HEK293 (cell line): ENCODE measurements around the gene AGAP1.
A peak's percentile ranks its signal among the peaks of the same experiment; 100 is the strongest.
"Not testable (repeated sequence)": the region's sequence is repeated elsewhere in the genome, so short reads cannot be mapped to it uniquely, and the experiment has no call there.

Experiments
- CTCF ChIA-PET: fragments of 350-600 bp; formaldehyde crosslinking; extraction: SDS; loops from one replicate; lab custom pipeline; 2021; ENCODE audit warnings: antibody characterized with exemption; lab: Yijun Ruan, JAX
- POLR2A ChIA-PET: fragments of 300-600 bp; formaldehyde crosslinking; extraction: SDS; loops from one replicate; lab custom pipeline; 2020; ENCODE audit warnings: antibody characterized with exemption, inconsistent platforms; lab: Yijun Ruan, JAX
- H3K27ac ChIP-seq: fragments of 200-500 bp; sonication (Bioruptor generic); 2 replicates; pipeline ENCODE4 v1.5.1; 2014; ENCODE audit warnings: low read depth, low read length, control low read depth, inconsistent platforms; ENCODE audit errors: extremely low read depth
- H3K36me3 ChIP-seq, 2 experiments: fragments of 200-500 bp in 1 of 2; sonication (Bioruptor generic) in 1 of 2; 1 replicate in 1 of 2; 2 replicates in 1 of 2; pipeline ENCODE4 v1.5.1; 2014 to 2017; ENCODE audit warnings: inconsistent platforms in 2 of 2, low read length in 2 of 2; ENCODE audit not compliant: control insufficient read depth in 2 of 2, insufficient read depth in 1 of 2
- H3K4me1 ChIP-seq: fragments of 200-500 bp; sonication (Bioruptor generic); 2 replicates; pipeline ENCODE4 v1.5.1; 2014; ENCODE audit warnings: mild to moderate bottlenecking, low read length, inconsistent platforms; ENCODE audit not compliant: control insufficient read depth, insufficient read depth
- H3K4me3 ChIP-seq: 2 replicates; pipeline ENCODE4 v1.5.1; 2011; ENCODE audit warnings: low read depth, mild to moderate bottlenecking, control low read depth, low read length, moderate library complexity
- H3K9me3 ChIP-seq: fragments of 200-500 bp; sonication (Bioruptor generic); 2 replicates; pipeline ENCODE4 v1.5.1; 2014; ENCODE audit warnings: low read depth, low read length, inconsistent platforms; ENCODE audit not compliant: control insufficient read depth, insufficient read depth
- MYNN ChIP-seq: fragments of 450-650 bp; formaldehyde crosslinking; IDR thresholded peaks from 2 replicates; pipeline ENCODE4 v1.5.1; 2016; ENCODE audit warnings: missing biosample characterization, missing genetic modification characterization, borderline replicate concordance
- ZFHX2 ChIP-seq: fragments of 450-650 bp; formaldehyde crosslinking; conservative IDR thresholded peaks from 2 replicates; pipeline ENCODE4 v1.5.1; 2016; ENCODE audit warnings: missing biosample characterization, missing genetic modification characterization
- ZFP69B ChIP-seq: fragments of 450-650 bp; formaldehyde crosslinking; IDR thresholded peaks from 2 replicates; pipeline ENCODE4 v1.5.1; 2016; ENCODE audit warnings: missing biosample characterization, missing genetic modification characterization
- ZNF140 ChIP-seq: fragments of 450-650 bp; formaldehyde crosslinking; IDR thresholded peaks from 2 replicates; pipeline ENCODE4 v1.5.1; 2016; ENCODE audit warnings: missing biosample characterization, missing genetic modification characterization
- ZNF146 ChIP-seq: fragments of 450-650 bp; formaldehyde crosslinking; IDR thresholded peaks from 2 replicates; pipeline ENCODE4 v1.5.1; 2016; ENCODE audit warnings: missing biosample characterization, missing genetic modification characterization
- ZNF292 ChIP-seq: fragments of 450-650 bp; formaldehyde crosslinking; IDR thresholded peaks from 2 replicates; pipeline ENCODE4 v1.5.1; 2016; ENCODE audit warnings: low read depth, missing biosample characterization, missing genetic modification characterization, borderline replicate concordance
- ZNF426 ChIP-seq: fragments of 450-650 bp; formaldehyde crosslinking; IDR thresholded peaks from 2 replicates; pipeline ENCODE4 v1.5.1; 2017; ENCODE audit warnings: missing biosample characterization, missing genetic modification characterization, mild to moderate bottlenecking, inconsistent platforms, moderate library complexity
- ZNF623 ChIP-seq: fragments of 450-650 bp; formaldehyde crosslinking; IDR thresholded peaks from 2 replicates; pipeline ENCODE4 v1.5.1; 2016; ENCODE audit warnings: missing biosample characterization, missing genetic modification characterization
- ZNF624 ChIP-seq: fragments of 450-650 bp; formaldehyde crosslinking; IDR thresholded peaks from 2 replicates; pipeline ENCODE4 v1.5.1; 2017; ENCODE audit warnings: missing biosample characterization, missing genetic modification characterization
- TF ChIP-seq, protein P1 (sequence below): fragments of 450-650 bp; formaldehyde crosslinking; IDR thresholded peaks from 2 replicates; pipeline ENCODE4 v1.5.1; 2016; ENCODE audit warnings: missing biosample characterization, missing genetic modification characterization
- TF ChIP-seq, protein P2 (sequence below): fragments of 450-650 bp; formaldehyde crosslinking; IDR thresholded peaks from 2 replicates; pipeline ENCODE4 v1.5.1; 2016; ENCODE audit warnings: missing biosample characterization, missing genetic modification characterization
- TF ChIP-seq, protein P3 (sequence below): sonication (generic); formaldehyde crosslinking; IDR thresholded peaks from 2 replicates; pipeline ENCODE4 v1.8.1; 2022; ENCODE audit warnings: mild to moderate bottlenecking, moderate library complexity, missing genetic modification reagents

The AGAP1 gene

DNA sequence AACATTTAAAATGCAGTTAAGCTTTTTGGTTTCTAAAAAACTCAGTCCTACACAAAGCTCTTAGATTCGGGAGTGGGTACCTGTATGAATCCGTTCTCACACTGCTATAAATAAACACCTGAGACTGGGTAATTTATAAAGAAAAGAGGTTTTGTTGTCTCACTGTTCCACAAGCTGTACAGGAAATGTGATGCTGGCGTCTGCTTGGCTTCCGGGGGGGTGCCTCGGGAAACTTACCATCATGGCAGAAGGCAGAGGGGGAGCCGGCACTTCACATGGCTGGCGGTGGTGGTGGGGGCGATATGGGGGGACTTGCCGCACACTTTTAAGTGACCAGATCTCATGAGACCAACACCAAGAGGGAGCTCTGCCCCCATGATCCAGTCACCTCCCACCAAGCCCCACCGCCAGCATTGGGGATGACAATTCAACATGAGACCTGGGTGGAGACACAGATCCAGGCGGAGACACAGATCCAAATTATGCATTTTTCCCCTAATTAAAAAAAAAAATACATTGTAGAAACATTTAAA is 451.8 kb downstream of the AGAP1 start:
- TF ChIP-seq MYNN (no peak), ZNF140 (tag by site-specific recombination) (no peak), ZFP69B (no peak), ZNF426 (tag by site-specific recombination) (no peak), ZNF292 (tag by site-specific recombination) (no peak), ZNF146 (tag by site-specific recombination) (no peak), ZFHX2 (tag by site-specific recombination) (no peak)
- TF ChIP-seq, protein P1, sequence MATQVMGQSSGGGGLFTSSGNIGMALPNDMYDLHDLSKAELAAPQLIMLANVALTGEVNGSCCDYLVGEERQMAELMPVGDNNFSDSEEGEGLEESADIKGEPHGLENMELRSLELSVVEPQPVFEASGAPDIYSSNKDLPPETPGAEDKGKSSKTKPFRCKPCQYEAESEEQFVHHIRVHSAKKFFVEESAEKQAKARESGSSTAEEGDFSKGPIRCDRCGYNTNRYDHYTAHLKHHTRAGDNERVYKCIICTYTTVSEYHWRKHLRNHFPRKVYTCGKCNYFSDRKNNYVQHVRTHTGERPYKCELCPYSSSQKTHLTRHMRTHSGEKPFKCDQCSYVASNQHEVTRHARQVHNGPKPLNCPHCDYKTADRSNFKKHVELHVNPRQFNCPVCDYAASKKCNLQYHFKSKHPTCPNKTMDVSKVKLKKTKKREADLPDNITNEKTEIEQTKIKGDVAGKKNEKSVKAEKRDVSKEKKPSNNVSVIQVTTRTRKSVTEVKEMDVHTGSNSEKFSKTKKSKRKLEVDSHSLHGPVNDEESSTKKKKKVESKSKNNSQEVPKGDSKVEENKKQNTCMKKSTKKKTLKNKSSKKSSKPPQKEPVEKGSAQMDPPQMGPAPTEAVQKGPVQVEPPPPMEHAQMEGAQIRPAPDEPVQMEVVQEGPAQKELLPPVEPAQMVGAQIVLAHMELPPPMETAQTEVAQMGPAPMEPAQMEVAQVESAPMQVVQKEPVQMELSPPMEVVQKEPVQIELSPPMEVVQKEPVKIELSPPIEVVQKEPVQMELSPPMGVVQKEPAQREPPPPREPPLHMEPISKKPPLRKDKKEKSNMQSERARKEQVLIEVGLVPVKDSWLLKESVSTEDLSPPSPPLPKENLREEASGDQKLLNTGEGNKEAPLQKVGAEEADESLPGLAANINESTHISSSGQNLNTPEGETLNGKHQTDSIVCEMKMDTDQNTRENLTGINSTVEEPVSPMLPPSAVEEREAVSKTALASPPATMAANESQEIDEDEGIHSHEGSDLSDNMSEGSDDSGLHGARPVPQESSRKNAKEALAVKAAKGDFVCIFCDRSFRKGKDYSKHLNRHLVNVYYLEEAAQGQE (tag by site-specific recombination) = no peak
- Histone ChIP-seq H3K4me1 (no peaks in the 10 kb centered on the region), H3K9me3 (no peaks in the 10 kb centered on the region), H3K27ac (no peak overlapping the region), H3K4me3 (no peak overlapping the region), H3K36me3 (peaks cover 0 to 6% of the 10 kb centered on the region in 2 experiments; a peak in 1 of 3 replicates)
- ChIA-PET CTCF (interaction anchor here (0.6 to 2.1 kb wide), 3 partner anchors 9 to 204 kb away, joined by 3 to 4 read pairs (median 3); no protein-coding TSS in a partner anchor), POLR2A (no interaction called here)

DNA sequence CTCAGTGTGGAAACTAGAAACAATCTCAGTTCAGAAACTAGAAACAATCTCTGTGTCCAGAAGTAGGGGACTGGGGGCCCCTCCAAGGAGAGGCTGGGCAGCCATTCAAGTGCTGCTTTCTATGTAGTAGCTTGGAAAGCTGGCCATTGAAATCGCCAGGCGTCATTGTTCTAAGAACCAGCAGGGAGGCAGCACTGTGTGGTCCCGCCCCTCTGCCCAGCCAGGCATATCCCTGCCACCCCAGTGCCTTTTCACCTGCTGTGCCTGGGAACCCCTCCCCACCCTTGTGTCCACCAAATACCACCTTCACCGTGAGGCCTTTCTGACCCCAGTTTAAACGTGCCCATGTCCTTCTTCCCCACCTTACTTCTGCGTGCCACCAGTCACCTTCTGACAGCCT is 452.7 kb downstream of the AGAP1 start:
- TF ChIP-seq, protein P2, sequence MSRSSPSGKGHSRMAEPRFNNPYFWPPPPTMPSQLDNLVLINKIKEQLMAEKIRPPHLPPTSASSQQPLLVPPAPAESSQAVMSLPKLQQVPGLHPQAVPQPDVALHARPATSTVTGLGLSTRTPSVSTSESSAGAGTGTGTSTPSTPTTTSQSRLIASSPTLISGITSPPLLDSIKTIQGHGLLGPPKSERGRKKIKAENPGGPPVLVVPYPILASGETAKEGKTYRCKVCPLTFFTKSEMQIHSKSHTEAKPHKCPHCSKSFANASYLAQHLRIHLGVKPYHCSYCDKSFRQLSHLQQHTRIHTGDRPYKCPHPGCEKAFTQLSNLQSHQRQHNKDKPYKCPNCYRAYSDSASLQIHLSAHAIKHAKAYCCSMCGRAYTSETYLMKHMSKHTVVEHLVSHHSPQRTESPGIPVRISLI (tag by site-specific recombination) = no peak
- 0 out of 2 replicates have a peak, but pooled peaks have one; percentile 39 for TF ChIP-seq ZNF623 (tag by site-specific recombination)
- TF ChIP-seq ZFHX2 (tag by site-specific recombination) = no peak
- TF ChIP-seq, protein P3, sequence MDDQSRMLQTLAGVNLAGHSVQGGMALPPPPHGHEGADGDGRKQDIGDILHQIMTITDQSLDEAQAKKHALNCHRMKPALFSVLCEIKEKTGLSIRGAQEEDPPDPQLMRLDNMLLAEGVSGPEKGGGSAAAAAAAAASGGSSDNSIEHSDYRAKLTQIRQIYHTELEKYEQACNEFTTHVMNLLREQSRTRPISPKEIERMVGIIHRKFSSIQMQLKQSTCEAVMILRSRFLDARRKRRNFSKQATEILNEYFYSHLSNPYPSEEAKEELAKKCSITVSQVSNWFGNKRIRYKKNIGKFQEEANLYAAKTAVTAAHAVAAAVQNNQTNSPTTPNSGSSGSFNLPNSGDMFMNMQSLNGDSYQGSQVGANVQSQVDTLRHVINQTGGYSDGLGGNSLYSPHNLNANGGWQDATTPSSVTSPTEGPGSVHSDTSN (CRISPR knock-in tag) = no peak
- no peak for TF ChIP-seq ZNF624 (tag by site-specific recombination)
- Histone ChIP-seq H3K27ac (no peak overlapping the region), H3K4me3 (no peak overlapping the region), H3K4me1 (peaks cover under 1% of the 10 kb centered on the region; the same call in 1 of the 2 replicates), H3K9me3 (no peaks in the 10 kb centered on the region), H3K36me3 (peaks cover 0 to 3% of the 10 kb centered on the region in 2 experiments; a peak in 1 of 3 replicates)
- POLR2A ChIA-PET = no interaction called here
- CTCF ChIA-PET = interaction anchor here (2.1 kb wide), 1 partner anchor 10 kb away, joined by 4 read pairs; no protein-coding TSS in a partner anchor

DNA sequence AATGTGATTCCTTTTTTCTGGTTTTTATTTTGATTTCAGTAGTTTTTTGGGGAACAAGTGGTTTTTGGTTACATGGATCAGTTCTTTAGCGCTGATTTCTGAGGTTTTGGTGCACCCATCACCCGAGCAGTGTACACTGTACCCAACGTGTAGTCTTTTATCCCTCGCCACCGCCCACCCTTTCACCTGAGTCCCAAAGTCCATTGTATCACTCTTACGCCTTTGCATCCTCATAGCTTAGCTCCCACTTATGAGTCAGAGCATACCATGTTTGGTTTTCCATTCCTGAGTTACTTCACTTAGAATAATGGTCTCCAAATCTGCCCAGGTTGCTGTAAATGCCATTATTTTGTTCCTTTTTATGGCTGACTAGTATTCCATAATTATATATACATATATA is 453.2 kb downstream of the AGAP1 start:
- CTCF ChIA-PET, H3K36me3 ChIP-seq, H3K4me1 ChIP-seq, H3K4me3 ChIP-seq, H3K27ac ChIP-seq, POLR2A ChIA-PET, H3K9me3 ChIP-seq: not testable (repeated sequence)
